Hepatocyte (in vitro differentiated cells): ENCODE data around the gene PDZRN4. TPM values are rescaled to one million over a fixed set of nuclear protein-coding genes. Genes with fewer than 3 reads are reported as not detected.

Experiments
- DNase-seq: peaks from one replicate; pipeline ENCODE4 v3.0.0-alpha.2; 2016; ENCODE audit warnings: low spot score
- H2AFZ ChIP-seq: fragments of 200-600 bp; sonication (generic); 2 replicates; pipeline ENCODE4 v1.6.0; 2016; ENCODE audit warnings: antibody characterized with exemption, mild to moderate bottlenecking
- H3K27ac ChIP-seq: fragments of 200-600 bp; sonication (generic); 2 replicates; pipeline ENCODE4 v1.5.1; 2016; ENCODE audit warnings: mild to moderate bottlenecking
- H3K27me3 ChIP-seq: fragments of 200-600 bp; sonication (generic); 2 replicates; pipeline ENCODE4 v1.6.1; 2016
- H3K36me3 ChIP-seq: fragments of 200-600 bp; sonication (generic); replicated peaks from 2 replicates; pipeline ENCODE4 v1.5.1; 2016; ENCODE audit warnings: low read depth; ENCODE audit not compliant: insufficient read depth
- H3K4me1 ChIP-seq: fragments of 200-600 bp; sonication (generic); 2 replicates; pipeline ENCODE4 v1.5.1; 2016; ENCODE audit warnings: mild to moderate bottlenecking, moderate library complexity; ENCODE audit not compliant: insufficient read depth
- H3K4me2 ChIP-seq: fragments of 200-600 bp; sonication (generic); 2 replicates; pipeline ENCODE4 v1.6.0; 2016
- H3K4me3 ChIP-seq: fragments of 200-600 bp; sonication (generic); 2 replicates; pipeline ENCODE4 v1.5.1; 2016; ENCODE audit warnings: mild to moderate bottlenecking
- H3K79me2 ChIP-seq: fragments of 200-600 bp; sonication (generic); 2 replicates; pipeline ENCODE4 v1.6.0; 2017; ENCODE audit warnings: mild to moderate bottlenecking
- H3K9me2 ChIP-seq: fragments of 200-600 bp; sonication (generic); replicated peaks from 2 replicates; pipeline ENCODE4 v1.6.0; 2017; ENCODE audit warnings: mild to moderate bottlenecking; ENCODE audit not compliant: insufficient read depth
- H3K9me3 ChIP-seq: fragments of 200-600 bp; sonication (generic); 2 replicates; pipeline ENCODE4 v1.5.1; 2016; ENCODE audit warnings: low read depth, mild to moderate bottlenecking
- H4K20me1 ChIP-seq: fragments of 200-600 bp; sonication (generic); 2 replicates; pipeline ENCODE4 v1.6.0; 2016; ENCODE audit warnings: mild to moderate bottlenecking; ENCODE audit not compliant: insufficient read depth, poor library complexity, severe bottlenecking
- CTCF ChIP-seq: fragments of 200-600 bp; sonication (generic); IDR thresholded peaks from 2 replicates; pipeline ENCODE4 v1.5.1; 2016; ENCODE audit warnings: antibody characterized with exemption, mild to moderate bottlenecking; ENCODE audit not compliant: poor library complexity
- EZH2 ChIP-seq: fragments of 200-600 bp; sonication (generic); IDR thresholded peaks from 2 replicates; pipeline ENCODE4 v1.6.1; 2016; ENCODE audit warnings: antibody characterized with exemption, mild to moderate bottlenecking, borderline replicate concordance
- EZH2phosphoT487 ChIP-seq: fragments of 200-600 bp; sonication (generic); IDR thresholded peaks from one replicate; pipeline ENCODE4 v1.6.1; 2018; ENCODE audit warnings: antibody characterized with exemption, mild to moderate bottlenecking, low read depth, moderate library complexity; ENCODE audit not compliant: unreplicated experiment, severe bottlenecking
- WGBS: methylation state at CpG from one replicate; pipeline ENCODE4 v1.1.6; 2016; ENCODE audit warnings: low lambda C conversion rate; ENCODE audit errors: missing lambda C conversion rate; 5-methylcytosine and 5-hydroxymethylcytosine counted together
- polyA plus RNA-seq: library from polyadenylated mRNA; unstranded; fragments of >200 nt; fragmentation: Nextera tagmentation; extraction: Ambion mirVana; gene quantifications from 2 replicates; pipeline ENCODE4 v1.2.1, GENCODE V29; 2016
- total RNA-seq: library from RNA; depleted of rRNA; stranded (reverse); fragments of >200 nt; gene quantifications from 2 replicates; pipeline ENCODE4 v1.2.3, GENCODE V29; 2014

Gene PDZRN4
- total and polyA plus RNA-seq, 2 experiments from 2014 or later: 2.2 to 2.3 TPM

GRCh38 chr12:41509271-41510055 is 321.3 kb downstream of the PDZRN4 start:
- no peaks in the 10 kb centered on the region for H4K20me1 ChIP-seq

GRCh38 chr12:41510470-41510869 is 322.4 kb downstream of the PDZRN4 start:
- Histone ChIP-seq H3K36me3 (no peaks in the 10 kb centered on the region), H3K9me2 (no peaks in the 10 kb centered on the region), H3K79me2 (no peaks in the 10 kb centered on the region), H4K20me1 (no peaks in the 10 kb centered on the region), H3K27ac (no peak overlapping the region), H3K27me3 (no peaks in the 10 kb centered on the region), H3K9me3 (no peaks in the 10 kb centered on the region), H2AFZ (no peak overlapping the region), H3K4me1 (no peaks in the 10 kb centered on the region), H3K4me2 (no peak overlapping the region), H3K4me3 (no peak overlapping the region)
- TF ChIP-seq EZH2phosphoT487: no peak
- no peak for TF ChIP-seq CTCF
- no peak for TF ChIP-seq EZH2
- no peak for DNase-seq
- WGBS: 61% methylated on average over 2 of the region's 2 CpGs

More at GRCh38 chr12:41509271-41510055, 321.3 kb downstream of the PDZRN4 start:
- Histone ChIP-seq H3K4me1 (no peaks in the 10 kb centered on the region), H3K9me3 (no peaks in the 10 kb centered on the region), H3K27ac (no peak overlapping the region), H2AFZ (no peak overlapping the region), H3K79me2 (no peaks in the 10 kb centered on the region), H3K4me2 (no peak overlapping the region), H3K9me2 (no peaks in the 10 kb centered on the region), H3K27me3 (no peaks in the 10 kb centered on the region), H3K36me3 (no peaks in the 10 kb centered on the region), H3K4me3 (no peak overlapping the region)
- WGBS: 74% methylated on average over 4 of the region's 4 CpGs
- DNase-seq: no peak
- TF ChIP-seq EZH2phosphoT487: no peak
- no peak for TF ChIP-seq EZH2
- no peak for TF ChIP-seq CTCF

GRCh38 chr12:41511247-41511646 is 323.1 kb downstream of the PDZRN4 start:
- H3K4me2 ChIP-seq: no peak overlapping the region
- no peaks in the 10 kb centered on the region for H3K9me2 ChIP-seq
- H3K36me3 ChIP-seq: no peaks in the 10 kb centered on the region
- no peak overlapping the region for H3K4me3 ChIP-seq
- H3K27me3 ChIP-seq: no peaks in the 10 kb centered on the region
- TF ChIP-seq CTCF (no peak), EZH2 (no peak), EZH2phosphoT487 (no peak)
- H3K9me3 ChIP-seq: no peaks in the 10 kb centered on the region
- WGBS: 63% methylated on average over 1 of the region's 1 CpG
- no peaks in the 10 kb centered on the region for H3K4me1 ChIP-seq
- no peak for DNase-seq
- H3K27ac ChIP-seq: no peak overlapping the region
- no peak overlapping the region for H2AFZ ChIP-seq
- H3K79me2 ChIP-seq: no peaks in the 10 kb centered on the region
- no peaks in the 10 kb centered on the region for H4K20me1 ChIP-seq
